Measurements from ENCODE around the gene TTC21A.
"Not testable (repeated sequence)": the region's sequence is repeated elsewhere in the genome, so short reads cannot be mapped to it uniquely, and the experiment has no call there.

TTC21A gene

DNA sequence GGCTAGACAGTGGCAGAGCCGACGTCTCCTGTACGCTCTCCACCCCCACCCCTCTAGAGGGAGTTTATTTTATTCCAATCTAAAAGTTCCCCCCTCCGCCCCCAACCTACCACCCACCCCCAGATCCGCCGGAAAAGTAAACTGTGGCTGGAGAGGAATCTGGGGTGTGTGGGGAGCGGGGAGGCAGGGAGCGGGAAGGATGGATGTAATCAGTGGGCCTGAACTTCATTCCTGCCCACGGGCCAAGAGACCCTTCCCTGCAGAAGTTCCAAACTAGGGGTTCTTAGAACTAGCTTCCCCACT lies 46.4 kb downstream of the TTC21A start:
- no peak for DNase-seq

- no peak for DNase-seq
Measured at GRCh38 chr3:39154280-39155021, 47.0 kb downstream of the TTC21A start.

DNA sequence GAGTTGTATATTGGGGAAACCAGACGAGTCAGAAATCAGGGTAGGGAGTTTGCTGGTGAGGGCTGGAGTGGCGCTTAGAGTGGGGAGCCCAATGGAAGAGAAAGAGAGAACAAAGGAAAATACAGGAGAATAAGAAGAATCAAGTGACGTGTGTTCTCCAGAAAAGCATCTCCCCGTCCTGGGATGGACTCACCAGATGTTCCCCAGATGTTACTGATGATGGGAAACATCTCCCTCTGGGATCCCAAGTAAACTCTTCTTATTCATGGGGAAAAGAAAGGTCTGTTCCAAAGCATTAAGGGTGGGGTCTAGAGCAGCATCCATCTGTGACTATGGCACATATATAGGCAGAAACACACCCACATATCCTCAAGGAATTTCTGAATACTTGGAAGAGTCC lies 48.9 kb downstream of the TTC21A start:
- DNase-seq = no peak

DNA sequence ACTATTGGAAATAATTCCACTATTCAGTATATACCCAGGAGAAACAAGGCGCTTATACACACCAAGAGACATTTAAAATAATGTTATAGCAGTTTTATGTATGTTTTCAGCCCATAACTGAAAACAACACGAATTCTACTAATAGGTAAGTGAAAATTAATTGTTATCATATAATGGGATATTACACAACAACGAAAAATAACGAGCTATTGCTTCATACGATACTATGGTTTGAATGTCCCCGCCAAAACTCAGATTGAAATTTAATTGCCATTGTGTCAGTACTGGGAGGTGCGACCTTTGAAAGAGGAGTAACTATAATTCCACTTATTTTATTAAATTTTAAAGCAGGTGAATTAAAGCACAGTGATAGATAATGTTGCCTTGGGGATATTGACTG lies 49.9 kb downstream of the TTC21A start:
- no peak for DNase-seq

DNA sequence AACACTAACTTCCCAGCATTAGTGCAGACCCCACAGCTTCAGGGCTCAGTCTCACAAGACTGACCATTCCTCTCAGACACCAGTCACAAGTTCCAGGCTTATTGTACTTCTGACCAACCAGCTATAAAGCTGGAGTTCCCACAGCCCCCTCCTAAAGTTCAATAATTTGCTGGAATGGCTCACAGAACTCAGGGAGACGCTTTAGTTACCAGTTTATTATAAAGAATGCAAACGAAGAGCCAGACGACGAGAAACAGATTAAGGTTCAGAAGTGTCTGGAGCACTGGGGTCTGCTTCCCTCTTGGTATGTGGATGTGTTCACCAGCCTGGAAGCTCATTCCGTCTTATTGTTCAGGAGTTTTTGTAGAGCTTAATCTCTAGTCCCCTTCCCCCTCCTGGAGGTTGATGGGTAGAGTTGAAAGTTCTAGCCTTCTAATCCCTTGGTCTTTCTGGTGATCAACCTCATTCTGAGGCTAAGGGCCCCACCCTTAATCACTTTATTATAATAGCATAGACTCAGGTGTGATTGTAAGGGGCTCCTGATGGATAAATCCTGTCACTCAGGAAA lies 50.8 kb downstream of the TTC21A start:
- no peak for DNase-seq

DNA sequence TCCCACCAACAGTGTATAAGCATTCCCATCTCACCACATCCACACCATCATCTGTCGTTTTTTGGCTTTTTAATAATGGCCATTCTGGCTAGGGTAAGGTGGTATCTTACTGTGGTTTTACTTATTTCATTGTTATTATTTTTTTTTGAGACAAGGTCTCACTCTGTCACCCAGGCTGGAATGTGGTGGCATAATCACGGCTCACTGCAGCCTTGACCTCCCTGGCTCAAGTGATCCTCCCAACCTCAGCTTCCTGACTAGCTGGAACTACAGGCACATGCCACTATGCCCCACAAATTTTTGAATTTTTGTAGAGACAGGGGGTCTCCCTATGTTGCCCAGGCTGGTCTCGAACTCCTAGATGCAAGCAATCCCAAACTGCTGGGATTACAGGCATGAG lies 56.9 kb downstream of the TTC21A start:
- no peak for DNase-seq

GRCh38 chr3:39165518-39165917 lies 58.0 kb downstream of the TTC21A start:
- DNase-seq = no peak

- DNase-seq = no peak
Measured at GRCh38 chr3:39166134-39166710, 58.7 kb downstream of the TTC21A start.

DNA sequence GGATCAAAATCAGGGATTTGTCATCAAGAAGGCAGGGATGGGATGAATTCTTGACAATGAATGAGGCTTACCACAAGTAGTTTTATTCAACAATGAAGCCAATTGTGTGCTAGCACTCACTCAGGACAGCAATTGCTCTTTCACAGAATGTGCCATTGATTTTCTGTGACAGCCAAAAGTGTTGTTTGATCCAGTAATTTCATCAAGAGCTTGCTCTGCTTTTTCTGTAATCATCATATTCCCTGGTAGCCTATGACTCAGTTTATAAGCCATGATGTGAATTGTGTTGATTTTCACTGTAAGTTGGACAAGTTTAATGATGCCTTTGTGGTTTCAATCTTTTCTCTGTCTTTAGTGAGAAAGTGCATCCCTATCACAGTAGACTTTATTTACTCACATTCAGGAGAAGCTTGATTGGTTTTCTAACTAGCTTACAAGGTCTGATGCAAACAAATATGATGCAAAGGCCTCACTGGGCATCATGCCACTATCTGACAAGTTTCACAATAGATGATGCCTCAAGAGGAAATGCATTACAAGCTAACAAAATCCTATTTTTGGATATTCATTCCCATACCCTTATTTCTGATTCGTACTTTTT lies 59.6 kb downstream of the TTC21A start:
- DNase-seq = no peak

- no peak for DNase-seq
Measured at GRCh38 chr3:39168156-39168780, 60.8 kb downstream of the TTC21A start.

GRCh38 chr3:39169712-39170111 lies 62.2 kb downstream of the TTC21A start:
- no peak for DNase-seq

- no peak for DNase-seq
Measured at GRCh38 chr3:39170461-39170860, 63.0 kb downstream of the TTC21A start.

- not testable (repeated sequence) for DNase-seq
Measured at GRCh38 chr3:39170877-39171276, 63.4 kb downstream of the TTC21A start.

DNA sequence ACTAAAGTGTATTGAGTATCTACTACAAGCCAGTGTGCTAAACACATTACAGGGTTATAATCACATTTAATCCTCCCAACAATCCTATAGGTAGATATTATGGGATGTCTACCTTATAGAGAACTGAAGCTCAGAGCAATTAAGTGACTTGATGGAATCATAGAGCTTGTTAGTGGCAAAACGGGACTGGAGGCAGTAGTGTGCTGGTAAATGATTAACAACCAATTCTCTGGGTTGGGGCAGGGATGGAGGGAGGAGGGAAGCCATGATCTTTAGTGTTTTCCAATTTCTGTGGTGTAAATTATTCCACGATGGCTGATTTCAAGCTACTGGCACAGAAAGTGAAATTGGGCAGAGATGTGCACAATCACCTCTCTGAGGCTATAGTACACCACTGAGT lies 64.4 kb downstream of the TTC21A start:
- DNase-seq = no peak

DNA sequence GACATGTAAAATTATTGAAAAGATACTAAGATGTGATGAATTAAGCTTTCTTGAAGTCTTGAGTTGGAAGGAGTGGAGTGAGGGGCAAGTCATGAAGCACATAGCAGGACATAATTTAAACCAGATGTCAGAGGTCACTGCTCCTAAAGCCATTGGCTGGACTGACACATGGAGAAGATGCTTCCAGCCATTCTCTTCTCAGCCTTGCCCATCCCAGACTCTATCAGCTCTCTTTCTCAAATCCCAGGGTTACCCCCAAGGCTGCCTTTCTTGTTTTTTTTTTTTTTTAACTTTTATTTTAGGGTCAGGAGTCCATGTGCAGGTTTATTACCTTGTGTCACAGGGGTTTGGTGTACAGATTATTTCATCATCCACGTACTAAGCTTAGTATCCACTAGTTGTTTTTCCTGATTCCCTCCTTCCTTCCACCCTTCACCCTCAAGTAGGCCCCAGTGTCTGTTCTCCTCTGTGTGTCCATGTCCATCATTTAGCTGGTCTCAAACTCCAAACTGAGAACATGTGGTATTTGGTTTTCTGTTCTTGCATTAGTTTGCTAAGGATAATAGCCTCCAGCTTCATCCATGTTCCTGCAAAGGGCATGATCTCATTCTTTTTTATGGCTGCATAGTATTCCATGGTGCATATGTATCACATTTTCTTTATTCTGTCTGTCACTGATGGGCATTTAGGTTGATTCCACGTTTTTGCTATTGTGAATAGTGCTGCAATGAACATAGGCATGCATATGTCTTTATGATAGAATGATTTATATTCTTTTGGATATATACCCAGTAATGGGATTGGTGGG lies 66.0 kb downstream of the TTC21A start:
- DNase-seq = no peak

DNA sequence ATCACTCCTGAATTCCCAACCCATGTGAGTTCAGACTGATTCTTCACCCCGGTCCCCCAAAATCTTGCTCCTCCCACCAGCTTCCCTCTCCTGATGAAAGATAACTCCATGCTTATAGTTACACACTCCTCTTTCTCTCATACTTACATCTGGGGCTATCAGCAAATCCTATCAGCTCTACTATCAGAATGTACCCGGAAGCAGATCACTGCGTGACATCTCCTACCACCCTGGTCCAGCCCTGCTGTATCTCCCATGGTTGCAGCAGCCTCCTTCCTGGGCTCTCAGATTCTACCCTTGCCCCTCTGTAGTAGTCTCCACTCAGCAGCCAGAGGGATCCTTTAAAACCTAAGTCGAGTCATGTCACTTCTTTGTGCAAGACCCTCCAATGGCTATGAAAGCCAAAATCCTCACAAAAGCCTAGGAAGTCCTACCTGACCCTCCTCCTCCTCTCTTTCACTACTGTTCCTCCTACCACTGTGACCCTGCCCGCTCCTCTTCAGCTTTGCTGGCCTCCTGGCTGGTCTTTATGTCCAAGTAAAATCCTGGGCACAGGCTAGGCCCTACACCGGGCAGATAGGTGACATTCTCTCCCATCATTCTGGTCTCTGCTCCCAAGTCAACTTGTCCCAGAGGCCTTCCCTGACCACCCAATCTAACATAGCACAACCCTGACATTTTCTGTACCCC lies 68.7 kb downstream of the TTC21A start:
- DNase-seq = no peak

DNA sequence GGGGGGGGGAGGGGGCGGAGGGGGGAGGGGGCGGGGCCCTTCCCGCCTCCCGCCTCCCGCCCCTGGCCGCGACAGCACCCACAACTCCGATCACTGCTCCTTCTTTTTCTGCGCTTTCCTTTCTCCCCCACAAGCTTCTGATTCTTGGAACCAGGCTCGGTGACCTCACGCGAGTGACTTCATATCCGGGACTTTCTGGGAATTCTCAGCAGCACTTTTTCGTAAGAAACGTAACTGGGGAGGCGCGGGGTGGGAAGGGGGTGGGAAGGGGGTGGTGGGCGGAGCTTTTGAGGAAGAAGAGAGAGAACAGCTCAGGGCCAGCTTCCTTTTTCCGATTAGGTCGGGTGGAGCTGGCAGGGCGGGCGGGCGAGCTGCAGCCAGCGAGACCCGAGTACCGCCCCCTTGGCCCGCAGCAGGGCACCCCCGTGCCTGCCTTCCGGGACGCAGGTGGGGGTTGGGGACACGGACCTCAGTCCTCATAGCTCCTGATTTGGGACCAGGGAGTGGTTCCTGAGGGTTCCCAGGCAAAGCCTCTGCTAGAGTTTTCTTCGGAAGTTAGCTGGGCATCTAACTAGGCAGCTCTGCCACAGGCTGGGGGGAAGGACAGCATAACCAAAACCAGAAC lies 70.3 kb downstream of the TTC21A start:
- DNase-seq = peak; percentile 85

- DNase-seq = peak; percentile 29
Measured at GRCh38 chr3:39178553-39178952, 71.1 kb downstream of the TTC21A start.

GRCh38 chr3:39180183-39180545 lies 72.7 kb downstream of the TTC21A start:
- DNase-seq = peak; percentile 20

- DNase-seq = peak; percentile 91
Measured at GRCh38 chr3:39180546-39181346, 73.3 kb downstream of the TTC21A start.
